Trophoblast cell (in vitro differentiated cells and primary cell): ENCODE data around the gene ASB18.

ENCODE experiments used
- DNase-seq, 2 donors: peaks; one replicate each; pipeline ENCODE4 v3.0.0-alpha.2; 2016
- H2AFZ ChIP-seq: 2 replicates; pipeline ENCODE4 v1.6.1; 2013; ENCODE audit warnings: low read length, moderate library complexity, mild to moderate bottlenecking; ENCODE audit not compliant: insufficient read depth, poor library complexity
- H2AK5ac ChIP-seq: 2 replicates; pipeline ENCODE4 v1.6.1; 2013; ENCODE audit warnings: mild to moderate bottlenecking, low read length
- H2BK120ac ChIP-seq: 2 replicates; pipeline ENCODE4 v1.6.1; 2013; ENCODE audit warnings: low read length, mild to moderate bottlenecking, moderate library complexity; ENCODE audit not compliant: insufficient read depth, poor library complexity
- H2BK12ac ChIP-seq: 2 replicates; pipeline ENCODE4 v1.6.1; 2013; ENCODE audit warnings: mild to moderate bottlenecking, low read length, moderate library complexity
- H2BK5ac ChIP-seq: 2 replicates; pipeline ENCODE4 v1.6.1; 2013; ENCODE audit warnings: low read length, low read depth, moderate library complexity, mild to moderate bottlenecking; ENCODE audit not compliant: poor library complexity
- H3K14ac ChIP-seq: 2 replicates; pipeline ENCODE4 v1.6.1; 2013; ENCODE audit warnings: mild to moderate bottlenecking, low read length
- H3K18ac ChIP-seq: 2 replicates; pipeline ENCODE4 v1.6.1; 2013; ENCODE audit warnings: mild to moderate bottlenecking, low read length
- H3K23ac ChIP-seq: 2 replicates; pipeline ENCODE4 v1.6.1; 2013; ENCODE audit warnings: low read length
- H3K27ac ChIP-seq: 2 replicates; pipeline ENCODE4 v1.5.1; 2013; ENCODE audit warnings: low read depth, mild to moderate bottlenecking, inconsistent platforms, low read length, moderate library complexity
- H3K27me3 ChIP-seq: 2 replicates; pipeline ENCODE4 v1.6.1; 2013; ENCODE audit warnings: inconsistent platforms, mild to moderate bottlenecking, low read length, moderate library complexity; ENCODE audit not compliant: insufficient read depth
- H3K36me3 ChIP-seq, 2 experiments: 1 replicate in 1 of 2; 2 replicates in 1 of 2; pipeline ENCODE4 v1.6.1; 2013; ENCODE audit warnings: low read length in 2 of 2, mild to moderate bottlenecking in 2 of 2, moderate library complexity in 1 of 2; ENCODE audit not compliant: insufficient read depth in 2 of 2, control insufficient read depth in 1 of 2
- H3K4ac ChIP-seq: 2 replicates; pipeline ENCODE4 v1.6.1; 2013; ENCODE audit warnings: low read depth, mild to moderate bottlenecking, low read length, moderate library complexity
- H3K4me1 ChIP-seq, 2 experiments: 1 replicate in 1 of 2; 2 replicates in 1 of 2; pipeline ENCODE4 v1.6.1; 2013; ENCODE audit warnings: low read length in 2 of 2, mild to moderate bottlenecking in 2 of 2, moderate library complexity in 1 of 2; ENCODE audit not compliant: insufficient read depth in 2 of 2, control insufficient read depth in 1 of 2
- H3K4me2 ChIP-seq: 2 replicates; pipeline ENCODE4 v1.6.1; 2013; ENCODE audit warnings: inconsistent platforms, mild to moderate bottlenecking, low read length, moderate library complexity
- H3K4me3 ChIP-seq: 2 replicates; pipeline ENCODE4 v1.5.1; 2013; ENCODE audit warnings: mild to moderate bottlenecking, low read depth, low read length, inconsistent platforms
- H3K79me1 ChIP-seq: one replicate; pipeline ENCODE4 v1.6.1; 2013; ENCODE audit warnings: low read length
- H3K79me2 ChIP-seq: 2 replicates; pipeline ENCODE4 v1.6.1; 2013; ENCODE audit warnings: low read length, mild to moderate bottlenecking; ENCODE audit not compliant: control insufficient read depth, insufficient read depth, poor library complexity
- H3K9ac ChIP-seq: 2 replicates; pipeline ENCODE4 v1.6.1; 2013; ENCODE audit warnings: mild to moderate bottlenecking, low read length
- H3K9me3 ChIP-seq: 2 replicates; pipeline ENCODE4 v1.6.1; 2013; ENCODE audit warnings: low read depth, mild to moderate bottlenecking, control low read depth, inconsistent platforms, low read length; ENCODE audit not compliant: insufficient read depth
- H4K12ac ChIP-seq: 2 replicates; pipeline ENCODE4 v1.6.1; 2013; ENCODE audit warnings: low read depth, mild to moderate bottlenecking, low read length, moderate library complexity
- H4K8ac ChIP-seq: 2 replicates; pipeline ENCODE4 v1.6.1; 2013; ENCODE audit warnings: low read depth, mild to moderate bottlenecking, low read length, moderate library complexity
- H4K91ac ChIP-seq: one replicate; pipeline ENCODE4 v1.6.1; 2013; ENCODE audit warnings: low read depth, mild to moderate bottlenecking, low read length, moderate library complexity
- WGBS: extraction: QIAGEN DNeasy Blood & Tissue Kit; methylation state at CpG from one replicate; pipeline ENCODE4 v1.1.7; 2013; ENCODE audit warnings: missing lambda C conversion rate; ENCODE audit not compliant: insufficient read length, insufficient coverage; ENCODE audit errors: extremely low coverage; 5-methylcytosine and 5-hydroxymethylcytosine counted together

ASB18 gene

GRCh38 chr2:236161082-236161462, 103.1 kb downstream of the ASB18 start:
- Histone ChIP-seq H3K79me1 (no peaks in the 10 kb centered on the region), H3K79me2 (no peaks in the 10 kb centered on the region), H3K4me2 (no peak overlapping the region), H3K4me1 (peaks cover 4 to 12% of the 10 kb centered on the region in 2 experiments), H2BK5ac (no peak overlapping the region), H3K27ac (no peak overlapping the region), H3K36me3 (no peaks in the 10 kb centered on the region), H2BK120ac (no peak overlapping the region), H4K91ac (no peak overlapping the region), H2BK12ac (no peak overlapping the region), H3K18ac (no peak overlapping the region), H3K23ac (no peak overlapping the region), H3K4ac (no peak overlapping the region), H4K8ac (no peak overlapping the region), H4K12ac (no peak overlapping the region), H3K4me3 (no peak overlapping the region), H3K9me3 (peaks cover 8% of the 10 kb centered on the region), H2AFZ (no peak overlapping the region), H3K14ac (no peak overlapping the region), H3K27me3 (peaks cover 86% of the 10 kb centered on the region), H3K9ac (no peak overlapping the region), H2AK5ac (no peak overlapping the region)
- no peak for DNase-seq
- no CpG with 5 or more reads among the region's 15 CpGs for WGBS

GRCh38 chr2:236160366-236161081, 103.7 kb downstream of the ASB18 start:
- Histone ChIP-seq H3K14ac (no peak overlapping the region), H3K79me2 (no peaks in the 10 kb centered on the region), H3K18ac (no peak overlapping the region), H3K9ac (no peak overlapping the region), H2AK5ac (no peak overlapping the region), H3K23ac (no peak overlapping the region), H3K79me1 (no peaks in the 10 kb centered on the region), H3K9me3 (peaks cover 5% of the 10 kb centered on the region), H3K4ac (no peak overlapping the region), H2BK5ac (no peak overlapping the region), H3K36me3 (no peaks in the 10 kb centered on the region), H3K4me1 (peaks cover 4 to 12% of the 10 kb centered on the region in 2 experiments), H2AFZ (no peak overlapping the region), H2BK12ac (no peak overlapping the region), H3K27me3 (peaks cover 81% of the 10 kb centered on the region), H4K12ac (no peak overlapping the region), H3K27ac (no peak overlapping the region), H4K8ac (no peak overlapping the region), H2BK120ac (no peak overlapping the region), H3K4me2 (no peak overlapping the region), H3K4me3 (no peak overlapping the region), H4K91ac (no peak overlapping the region)
- no peak for DNase-seq
- WGBS, result no CpG with 5 or more reads among the region's 22 CpGs

GRCh38 chr2:236159778-236160170, 104.4 kb downstream of the ASB18 start:
- Histone ChIP-seq H3K27me3 (peaks cover 73% of the 10 kb centered on the region), H2BK5ac (no peak overlapping the region), H3K4me2 (no peak overlapping the region), H4K91ac (no peak overlapping the region), H4K12ac (no peak overlapping the region), H2AFZ (no peak overlapping the region), H3K18ac (no peak overlapping the region), H4K8ac (no peak overlapping the region), H2BK120ac (no peak overlapping the region), H2BK12ac (no peak overlapping the region), H3K27ac (no peak overlapping the region), H3K79me2 (no peaks in the 10 kb centered on the region), H3K9ac (no peak overlapping the region), H3K79me1 (no peaks in the 10 kb centered on the region), H3K36me3 (no peaks in the 10 kb centered on the region), H3K4me1 (peaks cover 4 to 12% of the 10 kb centered on the region in 2 experiments), H3K4ac (no peak overlapping the region), H3K14ac (no peak overlapping the region), H3K4me3 (no peak overlapping the region), H3K23ac (no peak overlapping the region), H3K9me3 (peaks cover 5% of the 10 kb centered on the region), H2AK5ac (no peak overlapping the region)
- no peak for DNase-seq
- WGBS, result no CpG with 5 or more reads among the region's 33 CpGs

- DNase-seq, result no peak
- Histone ChIP-seq H3K9ac (no peak overlapping the region), H3K9me3 (peaks cover 5% of the 10 kb centered on the region), H4K8ac (no peak overlapping the region), H3K4me2 (no peak overlapping the region), H2AK5ac (no peak overlapping the region), H3K79me1 (no peaks in the 10 kb centered on the region), H3K36me3 (no peaks in the 10 kb centered on the region), H4K12ac (no peak overlapping the region), H2AFZ (no peak overlapping the region), H3K79me2 (no peaks in the 10 kb centered on the region), H3K27ac (no peak overlapping the region), H3K4me1 (peaks cover under 1 to 6% of the 10 kb centered on the region in 2 experiments), H3K4me3 (no peak overlapping the region), H4K91ac (no peak overlapping the region), H2BK5ac (no peak overlapping the region), H2BK12ac (no peak overlapping the region), H3K23ac (no peak overlapping the region), H2BK120ac (no peak overlapping the region), H3K18ac (no peak overlapping the region), H3K4ac (no peak overlapping the region), H3K14ac (no peak overlapping the region), H3K27me3 (peaks cover 67% of the 10 kb centered on the region)
- no CpG with 5 or more reads among the region's 45 CpGs for WGBS
These were observed 105.0 kb downstream of the ASB18 start for GRCh38 chr2:236158969-236159777.
